GM13977 (cell line): Measurements from ENCODE around the gene MRPL32.

ENCODE experiments used
- DNase-seq: peaks from one replicate; pipeline ENCODE4 v3.0.0; 2012; ENCODE audit warnings: low spot score
- CTCF ChIP-seq: IDR thresholded peaks from 2 replicates; pipeline ENCODE4 v1.5.1; 2012; ENCODE audit warnings: mild to moderate bottlenecking, control low read depth; ENCODE audit not compliant: insufficient read depth; ENCODE audit errors: extremely low read depth, missing control alignments
- in situ Hi-C: fragments of 300-500 bp; cut with MboI; formaldehyde crosslinking; loops from one replicate; pipeline ENCODE4 v1.12.0; 2022; ENCODE audit warnings: low sequenced_read_pairs, low pct_unique_long_range_greater_than_20kb, mixed read lengths, inconsistent platforms; ENCODE audit not compliant: unreplicated experiment

Gene MRPL32

GRCh38 chr7:42967391-42967790 lies 35.2 kb downstream of the MRPL32 start:
- no peak for DNase-seq
- in situ Hi-C loops, result no loop called here
- TF ChIP-seq CTCF, result no peak

- DNase-seq, result no peak
- TF ChIP-seq CTCF, result no peak
- in situ Hi-C loops, result no loop called here
Measured at GRCh38 chr7:42972699-42973500, 40.7 kb downstream of the MRPL32 start.

- no peak for DNase-seq
- no peak for TF ChIP-seq CTCF
- in situ Hi-C loops, result no loop called here
Measured at GRCh38 chr7:42976371-42976770, 44.2 kb downstream of the MRPL32 start.

GRCh38 chr7:42978496-42978895 lies 46.3 kb downstream of the MRPL32 start:
- DNase-seq, result no peak
- in situ Hi-C loops, result no loop called here
- TF ChIP-seq CTCF, result no peak

- in situ Hi-C loops, result no loop called here
- no peak for TF ChIP-seq CTCF
- DNase-seq, result no peak
Measured at GRCh38 chr7:42980084-42980483, 47.9 kb downstream of the MRPL32 start.

- in situ Hi-C loops, result no loop called here
- TF ChIP-seq CTCF, result no peak
- DNase-seq, result no peak
Measured at GRCh38 chr7:42980514-42980913, 48.3 kb downstream of the MRPL32 start.

- in situ Hi-C loops, result no loop called here
Measured at GRCh38 chr7:42981601-42982000, 49.4 kb downstream of the MRPL32 start.

More at GRCh38 chr7:42981601-42982000, 49.4 kb downstream of the MRPL32 start:
- TF ChIP-seq CTCF, result no peak
- no peak for DNase-seq
